ENCODE data around the gene WDR5B.
A peak's percentile ranks its signal among the peaks of the same experiment; 100 is the strongest.
"Not testable (repeated sequence)": the region's sequence is repeated elsewhere in the genome, so short reads cannot be mapped to it uniquely, and the experiment has no call there.

WDR5B gene

DNA sequence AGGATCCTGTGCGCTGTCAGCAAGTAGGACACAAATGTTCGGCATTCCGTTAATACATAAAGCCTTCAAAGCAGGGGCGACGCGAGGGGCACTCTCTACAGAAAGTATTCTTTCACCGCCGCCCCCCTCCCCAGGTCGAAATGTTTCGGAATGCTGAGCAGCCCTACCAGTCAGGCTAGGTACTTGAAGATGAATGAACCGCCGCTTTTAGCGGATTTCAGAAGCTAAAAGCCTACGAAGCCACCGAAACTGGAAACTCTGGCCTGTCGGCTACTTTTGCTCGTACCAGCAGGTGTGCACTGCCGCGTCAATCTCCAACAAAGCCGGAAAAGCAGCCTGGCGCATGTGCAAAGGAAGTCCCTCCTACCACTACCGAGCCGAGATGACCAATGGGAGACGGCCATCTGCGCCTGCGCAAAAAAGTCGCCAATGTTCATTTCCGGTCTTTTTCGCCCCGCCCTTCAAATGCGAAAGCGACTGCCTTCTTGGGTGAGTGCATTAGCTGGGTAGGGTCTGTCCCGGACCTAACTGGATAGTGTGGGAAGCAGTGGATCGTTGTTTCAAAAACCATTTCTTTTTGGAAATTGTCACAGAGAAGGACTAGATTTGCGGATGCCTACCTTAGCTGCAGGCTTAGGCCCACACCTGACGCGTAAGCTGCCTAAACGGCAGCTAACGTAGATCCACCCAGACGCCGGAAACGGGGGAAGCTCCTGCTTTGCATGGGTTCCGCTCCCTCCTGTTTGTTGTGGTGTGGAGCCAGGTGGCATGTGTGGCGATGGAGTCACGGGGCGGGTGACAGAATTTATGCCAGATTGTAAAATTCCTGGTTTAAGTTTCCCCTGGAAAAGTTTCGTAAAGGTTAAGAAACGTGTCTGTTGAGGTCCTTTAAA lies at the start of gene WDR5B:
TSS of gene WDR5B (minus strand) at position 301 of the 893 bp plus-strand sequence. CDS start 534 bp downstream, outside the sequence.
- peak; percentile 91 for ATAC-seq

DNA sequence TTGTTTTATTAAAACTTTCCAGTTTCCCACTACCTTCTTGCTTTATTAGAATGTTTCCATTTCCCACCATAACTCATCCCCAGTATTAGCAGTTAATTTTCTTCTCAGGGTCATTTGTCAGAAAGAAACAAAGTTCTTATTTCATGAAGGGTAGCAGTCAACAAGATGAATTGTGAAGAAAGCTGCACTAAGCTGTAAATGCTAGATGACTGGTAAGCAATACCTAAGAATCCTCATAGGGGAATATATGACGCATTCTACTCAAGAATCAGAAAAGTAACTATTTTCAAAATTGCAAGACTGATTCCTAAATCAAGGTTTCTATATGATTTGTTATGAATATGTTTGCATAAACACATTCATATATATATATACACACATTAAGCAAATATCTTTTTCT lies 48.8 kb upstream of the WDR5B start:
- peak in 1 of 2 donors; percentile 36 for ATAC-seq

- no peak for ATAC-seq
These were observed 46.5 kb upstream of the WDR5B start for GRCh38 chr3:122462406-122462805.

- ATAC-seq: no peak
These were observed 45.9 kb upstream of the WDR5B start for GRCh38 chr3:122461806-122462205.

DNA sequence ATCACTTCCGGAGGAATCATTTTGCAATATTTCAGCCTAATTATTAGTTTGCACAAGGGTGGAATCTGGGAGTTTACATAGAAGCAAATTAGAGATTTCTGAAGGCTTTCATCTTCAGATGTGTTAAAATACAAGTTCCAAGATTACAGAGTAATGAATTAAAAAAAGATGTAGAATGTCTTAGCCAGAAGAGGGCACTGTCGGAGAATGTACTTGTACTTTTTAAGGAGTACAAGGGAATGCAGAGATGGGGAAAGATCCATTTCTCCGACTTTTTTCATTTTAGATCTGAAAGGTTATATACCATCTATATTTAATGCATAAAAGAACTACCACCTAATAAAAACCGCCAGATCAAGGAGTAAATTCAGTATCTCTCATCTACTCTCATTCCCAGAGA lies 43.1 kb upstream of the WDR5B start:
- no peak for ATAC-seq

- no peak for ATAC-seq
These were observed 41.8 kb upstream of the WDR5B start for GRCh38 chr3:122457706-122458105.

DNA sequence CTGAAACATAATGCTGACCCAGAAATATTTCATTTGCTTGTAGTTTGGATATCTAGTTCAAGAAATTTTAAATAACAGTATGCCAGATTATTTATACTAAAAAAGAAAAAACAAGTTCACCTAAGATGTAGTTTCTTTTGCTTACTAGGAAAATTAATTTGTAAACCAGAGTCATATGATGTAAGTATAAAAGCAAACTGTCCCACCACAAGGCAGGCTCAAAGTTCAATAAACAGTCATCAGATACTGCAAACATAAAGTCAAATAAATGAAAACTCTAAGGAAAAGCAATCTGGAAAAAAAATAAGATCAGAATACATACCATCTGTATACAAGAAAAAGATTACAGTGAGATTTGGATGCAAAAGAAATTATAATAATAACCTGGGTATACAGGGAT lies 40.2 kb upstream of the WDR5B start:
- ATAC-seq: no peak

DNA sequence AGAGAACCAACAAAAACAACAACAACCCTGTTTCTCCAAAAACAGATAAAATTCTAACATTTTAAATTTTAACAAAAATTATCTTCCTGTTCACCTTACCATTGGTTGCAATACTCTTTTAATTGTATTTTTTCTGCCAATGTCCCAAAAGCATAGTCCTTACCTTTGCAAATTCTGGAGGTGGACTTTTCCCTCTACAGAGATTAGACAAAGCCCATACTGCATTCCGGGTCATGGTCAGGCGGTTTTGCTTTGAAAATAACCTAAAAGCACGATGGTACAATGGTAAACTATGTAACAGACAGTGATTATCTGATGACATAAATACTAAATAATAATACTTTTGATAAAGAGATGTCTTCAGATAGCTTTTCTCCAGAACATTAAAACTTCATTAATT lies 35.5 kb upstream of the WDR5B start:
- ATAC-seq: no peak

DNA sequence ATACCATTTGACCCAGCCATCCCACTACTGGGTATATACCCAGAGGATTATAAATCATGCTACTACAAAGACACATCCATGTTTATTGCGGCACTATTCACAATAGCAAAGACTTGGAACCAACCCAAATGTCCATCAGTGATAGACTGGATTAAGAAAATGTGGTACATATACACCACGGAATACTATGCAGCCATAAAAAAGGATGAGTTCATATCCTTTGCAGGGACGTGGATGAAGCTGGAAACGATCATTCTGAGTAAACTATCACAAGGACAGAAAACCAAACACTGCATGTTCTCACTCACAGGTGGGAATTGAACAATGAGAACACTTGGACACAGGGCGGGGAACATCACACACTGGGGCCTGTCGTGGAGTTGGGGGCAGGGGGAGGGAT lies 32.4 kb upstream of the WDR5B start:
- not testable (repeated sequence) for ATAC-seq

DNA sequence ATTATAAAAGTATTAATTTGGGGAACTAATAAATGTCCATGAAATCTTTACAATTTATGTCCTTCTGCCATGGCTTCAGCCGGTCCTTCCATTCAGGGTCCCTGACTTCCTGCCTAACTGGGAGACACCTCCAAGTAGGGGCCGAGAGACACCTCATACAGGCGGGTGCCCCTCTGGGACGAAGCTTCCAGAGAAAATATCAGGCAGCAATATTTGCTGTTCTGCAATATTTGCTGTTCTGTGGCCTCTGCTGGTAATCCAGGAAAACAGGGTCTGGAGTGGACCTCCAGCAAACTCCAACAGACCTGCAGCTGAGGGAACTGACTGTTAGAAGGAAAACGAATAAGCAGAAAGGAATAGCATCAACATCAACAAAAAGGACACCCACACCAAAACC lies 28.6 kb upstream of the WDR5B start:
- ATAC-seq: not testable (repeated sequence)

- ATAC-seq: not testable (repeated sequence)
These were observed 28.1 kb upstream of the WDR5B start for GRCh38 chr3:122443762-122444490.

GRCh38 chr3:122443090-122443489 lies 27.2 kb upstream of the WDR5B start:
- ATAC-seq: no peak

- ATAC-seq: no peak
These were observed 20.1 kb upstream of the WDR5B start for GRCh38 chr3:122435950-122436349.

GRCh38 chr3:122430371-122430770 lies 14.5 kb upstream of the WDR5B start:
- no peak for ATAC-seq

- peak; percentile 86 to 90 for ATAC-seq
These were observed 12.1 kb upstream of the WDR5B start for GRCh38 chr3:122427857-122428471.

GRCh38 chr3:122421836-122422235 lies 6.0 kb upstream of the WDR5B start:
- no peak for ATAC-seq

DNA sequence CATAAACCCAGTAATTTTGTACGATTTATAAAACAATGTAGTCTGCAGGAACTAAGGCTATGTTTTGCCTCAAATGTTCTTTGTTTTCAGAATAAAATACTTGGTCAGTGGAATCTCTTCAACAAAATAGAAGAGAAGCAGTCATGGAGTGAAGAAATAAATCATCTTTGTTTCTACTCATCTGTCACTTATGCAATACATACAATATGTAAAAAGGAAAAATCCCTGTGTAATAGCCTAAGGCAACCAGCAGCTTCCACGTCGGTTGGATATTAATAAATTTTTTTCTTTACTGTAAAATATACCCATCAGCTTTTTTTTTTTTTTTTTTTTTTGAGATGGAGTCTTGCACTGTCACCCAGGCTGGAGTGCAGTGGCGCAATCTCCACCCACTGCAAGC lies 5.2 kb upstream of the WDR5B start:
- ATAC-seq: no peak

GRCh38 chr3:122416966-122417365 lies 1.1 kb upstream of the WDR5B start:
- ATAC-seq: no peak

DNA sequence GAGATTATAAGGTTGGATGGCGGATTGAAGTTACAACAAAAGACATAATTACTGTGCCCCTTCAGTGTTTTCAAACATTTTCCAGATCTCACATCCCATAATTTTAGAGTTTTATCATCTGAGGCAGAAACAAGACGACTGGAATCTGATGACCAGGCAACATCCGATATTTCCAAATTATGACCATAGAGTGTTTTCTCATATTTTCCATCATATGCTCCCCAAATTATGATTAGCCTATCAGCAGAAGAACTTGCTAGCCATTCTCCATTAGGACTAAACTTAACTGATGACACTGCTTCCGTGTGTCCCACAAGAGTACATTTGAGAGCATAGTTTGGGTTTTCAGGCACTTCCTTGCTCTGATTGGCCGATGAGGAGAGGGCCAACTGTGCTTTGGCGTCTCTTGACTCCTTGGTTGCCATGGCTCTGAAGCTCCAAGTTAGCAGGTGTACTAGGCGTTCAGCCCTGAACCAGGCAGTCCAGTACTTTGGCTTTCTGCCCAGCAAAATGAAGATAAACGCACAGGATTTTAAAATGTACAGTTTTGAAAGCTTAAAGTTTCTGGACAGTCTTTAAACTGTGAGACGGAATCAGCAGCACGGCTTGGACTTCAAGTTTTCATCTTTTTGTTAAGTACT lies 638 bp downstream of the WDR5B start:
- ATAC-seq: peak; percentile 32 to 37

DNA sequence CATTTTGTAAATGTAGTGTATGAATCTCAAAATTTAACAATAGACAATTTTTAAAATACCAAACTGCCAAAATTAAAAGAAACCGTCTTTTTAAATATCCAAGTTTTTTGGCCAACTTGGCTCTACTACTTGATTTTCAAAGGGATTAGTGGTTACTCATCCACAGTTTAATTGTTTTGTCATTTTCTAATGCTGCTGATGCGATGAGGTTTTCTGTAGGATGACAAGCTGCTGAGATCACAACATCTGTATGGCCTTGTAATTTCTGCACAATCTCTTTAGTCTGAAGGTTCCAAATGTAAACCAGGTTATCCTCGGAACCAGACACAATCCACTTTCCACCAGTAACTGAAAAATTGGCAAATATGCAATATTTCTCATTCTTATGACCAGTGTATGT lies 1.5 kb downstream of the WDR5B start:
- ATAC-seq: no peak

DNA sequence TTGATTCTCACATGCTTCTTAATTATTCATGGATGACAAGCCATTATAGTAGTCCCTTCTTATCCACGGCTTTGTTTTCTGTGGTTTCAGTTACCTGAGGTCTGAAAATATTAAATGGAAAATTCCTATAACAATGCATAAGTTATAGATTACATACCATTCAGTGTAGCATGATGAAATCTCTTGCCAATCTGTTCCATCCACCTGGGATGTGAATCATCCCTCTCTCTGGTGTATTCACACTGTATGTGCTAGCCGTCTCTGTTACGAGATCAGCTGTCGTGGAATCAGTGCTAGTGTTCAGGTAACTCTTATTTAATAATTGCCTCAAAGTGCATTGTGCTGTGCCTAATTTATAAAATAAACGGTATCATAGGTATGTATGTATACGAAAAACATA lies 5.2 kb downstream of the WDR5B start:
- ATAC-seq: peak in 1 of 2 donors; percentile 55

- no peak for ATAC-seq
These were observed 5.8 kb downstream of the WDR5B start for GRCh38 chr3:122410111-122410510.

DNA sequence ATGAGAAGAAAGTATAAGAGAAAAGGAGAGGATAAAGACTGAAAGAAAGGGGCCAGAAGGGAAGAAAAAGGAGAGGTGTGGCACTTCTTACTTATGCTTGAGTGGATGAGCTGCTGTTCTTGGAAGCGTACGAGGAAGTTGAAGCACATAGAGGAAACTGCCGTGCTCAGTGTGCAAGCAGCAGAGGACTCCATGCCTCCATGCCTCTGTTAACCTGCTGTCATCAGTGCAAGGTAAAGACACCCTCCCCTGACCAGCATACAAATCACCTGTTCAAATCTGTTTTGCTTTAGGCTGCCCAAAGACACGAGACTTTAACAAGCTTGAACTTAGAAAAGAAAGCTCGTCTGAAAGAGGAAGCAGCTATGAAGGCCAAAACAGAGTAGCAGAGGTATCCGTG lies 6.4 kb downstream of the WDR5B start:
- ATAC-seq: no peak

Data from activated CD4-positive, CD25-positive, alpha-beta regulatory T cell treated with anti-CD3 and anti-CD28 coated beads, Interleukin-2, amount 50 U/mL, for 24 hours (primary cell).